Measurements from ENCODE around the gene PDK2. TPM values are rescaled to one million over a fixed set of nuclear protein-coding genes. Genes with fewer than 3 reads are reported as not detected.
A peak's percentile ranks its signal among the peaks of the same experiment; 100 is the strongest.

PDK2 gene
- total RNA-seq, 1 donor from 2014 or later = 44.6 TPM

- no peak for DNase-seq (ENCODE audit: low spot score in 2 of 2, unreplicated experiment in 2 of 2)
- no peaks in the 10 kb centered on the region for H3K4me1 Mint-ChIP-seq
- H3K27ac Mint-ChIP-seq = no peak overlapping the region
- no peak overlapping the region for H3K4me3 Mint-ChIP-seq
- no peak for TF ChIP-seq CTCF (IDR thresholded peaks at IDR 0.05; ENCODE audit: unreplicated experiment)
- no peaks in the 10 kb centered on the region for H3K9me3 Mint-ChIP-seq
- no peaks in the 10 kb centered on the region for H3K27me3 Mint-ChIP-seq (ENCODE audit: low read depth)
- peaks cover 52% of the 10 kb centered on the region for H3K36me3 Mint-ChIP-seq
Observed at GRCh38 chr17:50080096-50080480, 15.1 kb upstream of the PDK2 start.

- Mint-ChIP-seq H3K36me3 (peaks cover 48% of the 10 kb centered on the region), H3K27ac (no peak overlapping the region), H3K4me3 (no peak overlapping the region), H3K4me1 (no peaks in the 10 kb centered on the region), H3K9me3 (no peaks in the 10 kb centered on the region), H3K27me3 (ENCODE audit: low read depth) (no peaks in the 10 kb centered on the region)
- TF ChIP-seq CTCF (IDR thresholded peaks at IDR 0.05; ENCODE audit: unreplicated experiment) = no peak
- no peak for DNase-seq (ENCODE audit: low spot score in 2 of 2, unreplicated experiment in 2 of 2)
Observed at GRCh38 chr17:50080827-50081226, 14.3 kb upstream of the PDK2 start.

GRCh38 chr17:50081757-50082156, 13.4 kb upstream of the PDK2 start:
- no peaks in the 10 kb centered on the region for H3K9me3 Mint-ChIP-seq
- H3K27me3 Mint-ChIP-seq (ENCODE audit: low read depth) = no peaks in the 10 kb centered on the region
- H3K4me3 Mint-ChIP-seq = no peak overlapping the region
- no peak overlapping the region for H3K27ac Mint-ChIP-seq
- TF ChIP-seq CTCF (IDR thresholded peaks at IDR 0.05; ENCODE audit: unreplicated experiment) = no peak
- peaks cover 46% of the 10 kb centered on the region for H3K36me3 Mint-ChIP-seq
- no peaks in the 10 kb centered on the region for H3K4me1 Mint-ChIP-seq
- no peak for DNase-seq (ENCODE audit: low spot score in 2 of 2, unreplicated experiment in 2 of 2)

- Mint-ChIP-seq H3K27ac (no peak overlapping the region), H3K27me3 (ENCODE audit: low read depth) (no peaks in the 10 kb centered on the region), H3K4me3 (no peak overlapping the region), H3K4me1 (no peaks in the 10 kb centered on the region), H3K9me3 (no peaks in the 10 kb centered on the region), H3K36me3 (peaks cover 18% of the 10 kb centered on the region)
- DNase-seq (ENCODE audit: low spot score in 2 of 2, unreplicated experiment in 2 of 2) = peak in 1 of 2 experiments; percentile 76
- TF ChIP-seq CTCF (IDR thresholded peaks at IDR 0.05; ENCODE audit: unreplicated experiment) = peak; percentile 88
Observed at GRCh38 chr17:50087246-50087911, 7.8 kb upstream of the PDK2 start.

- Mint-ChIP-seq H3K27ac (no peak overlapping the region), H3K4me1 (no peaks in the 10 kb centered on the region), H3K9me3 (no peaks in the 10 kb centered on the region), H3K4me3 (no peak overlapping the region), H3K36me3 (peaks cover 12% of the 10 kb centered on the region), H3K27me3 (ENCODE audit: low read depth) (no peaks in the 10 kb centered on the region)
- TF ChIP-seq CTCF (IDR thresholded peaks at IDR 0.05; ENCODE audit: unreplicated experiment) = no peak
- no peak for DNase-seq (ENCODE audit: low spot score in 2 of 2, unreplicated experiment in 2 of 2)
Observed at GRCh38 chr17:50087912-50088405, 7.2 kb upstream of the PDK2 start.

Measured in mesothelial cell of epicardium (in vitro differentiated cells).